Gastroesophageal sphincter (tissue), 4 donors: ENCODE results near the gene TADA1. TPM values are rescaled to one million over a fixed set of nuclear protein-coding genes. Genes with fewer than 3 reads are reported as not detected.

ENCODE experiments used
- ATAC-seq: fragments of 150-250 bp; one replicate; pipeline ENCODE4 v1.9.1; 2016; ENCODE audit warnings: mild to moderate bottlenecking, moderate library complexity
- H3K27ac ChIP-seq, 4 donors: fragments of 200-600 bp; sonication (generic) in 3 of 4; 1 replicate in 3 of 4; 2 replicates in 1 of 4; pipeline ENCODE4 v1.5.1; 2016 to 2019
- H3K27me3 ChIP-seq: fragments of 200-600 bp; sonication (generic); one replicate; pipeline ENCODE4 v1.5.1; 2019
- H3K36me3 ChIP-seq, 2 donors: fragments of 200-600 bp; sonication (generic); one replicate each; pipeline ENCODE4 v1.5.1; 2019; ENCODE audit warnings: control low read depth in 1 of 2
- H3K4me1 ChIP-seq, 3 donors: fragments of 200-600 bp; sonication (generic); 1 replicate in 2 of 3; 2 replicates in 1 of 3; pipeline ENCODE4 v1.5.1; 2016 to 2019; ENCODE audit warnings: control low read depth in 2 of 3
- H3K4me3 ChIP-seq, 2 donors: fragments of 200-600 bp; sonication (generic); one replicate each; pipeline ENCODE4 v1.5.1; 2019; ENCODE audit warnings: mild to moderate bottlenecking in 1 of 2, moderate library complexity in 1 of 2
- H3K9me3 ChIP-seq, 3 donors: fragments of 200-600 bp; sonication (generic); one replicate each; pipeline ENCODE4 v1.5.1; 2017 to 2019; ENCODE audit warnings: control low read depth in 2 of 3
- CTCF ChIP-seq, 4 experiments: fragments of 200-600 bp in 2 of 4; fragments of 450-650 bp in 2 of 4; sonication (generic) in 1 of 4; IDR thresholded peaks; one replicate each; pipeline ENCODE4 v1.5.1; 2017 to 2019; ENCODE audit warnings: antibody characterized with exemption in 4 of 4, mild to moderate bottlenecking in 2 of 4, moderate library complexity in 2 of 4
- EP300 ChIP-seq: sonication (generic); formaldehyde crosslinking; IDR thresholded peaks from one replicate; pipeline ENCODE4 v1.6.1; 2017; ENCODE audit warnings: antibody characterized with exemption, mild to moderate bottlenecking
- POLR2A ChIP-seq, 2 donors: fragments of 450-650 bp; IDR thresholded peaks; one replicate each; pipeline ENCODE4 v1.6.1; 2017; ENCODE audit warnings: antibody characterized with exemption in 2 of 2, mild to moderate bottlenecking in 2 of 2, moderate library complexity in 1 of 2
- POLR2AphosphoS5 ChIP-seq: sonication (generic); formaldehyde crosslinking; IDR thresholded peaks from one replicate; pipeline ENCODE4 v1.6.1; 2017; ENCODE audit warnings: antibody characterized with exemption
- WGBS, 2 donors: methylation state at CpG; one replicate each; pipeline ENCODE4 v1.1.5; 2018; ENCODE audit warnings: low coverage in 1 of 2; 5-methylcytosine and 5-hydroxymethylcytosine counted together
- total RNA-seq, 4 donors: library from RNA; depleted of rRNA; stranded (reverse); fragments of >200 nt; gene quantifications; one replicate each; pipeline ENCODE4 v1.1.0, GENCODE V29; 2016

Gene TADA1
- total RNA-seq, 4 donors from 2014 or later, result 9.5 to 16.2 (median 13.6) TPM

GRCh38 chr1:166918088-166918955 lies 42.3 kb upstream of the TADA1 start:
- ATAC-seq, result no peak
- TF ChIP-seq EP300 (no peak), POLR2A (IDR thresholded peaks at IDR 0.05) (no peak), POLR2AphosphoS5 (no peak), CTCF (IDR thresholded peaks at IDR 0.05) (no peak)
- 77 to 84% methylated on average over 6 of the region's 6 CpGs for WGBS, 2 donors
- no peak overlapping the region for H3K27ac ChIP-seq
- H3K27me3 ChIP-seq, result peaks cover 15% of the 10 kb centered on the region
- peaks cover 0 to 18% (median 4%) of the 10 kb centered on the region in 3 donors for H3K4me1 ChIP-seq
- H3K36me3 ChIP-seq, result peaks cover 0 to 13% of the 10 kb centered on the region in 2 donors
- H3K9me3 ChIP-seq, result no peaks in the 10 kb centered on the region
- H3K4me3 ChIP-seq, result no peak overlapping the region

GRCh38 chr1:166915941-166916340 lies 39.9 kb upstream of the TADA1 start:
- Histone ChIP-seq H3K27me3 (peaks cover 7% of the 10 kb centered on the region), H3K4me3 (no peak overlapping the region), H3K36me3 (peaks cover 0 to 13% of the 10 kb centered on the region in 2 donors), H3K27ac (no peak overlapping the region), H3K9me3 (no peaks in the 10 kb centered on the region), H3K4me1 (peaks cover 0 to 9% (median 4%) of the 10 kb centered on the region in 3 donors)
- TF ChIP-seq EP300 (no peak), POLR2A (IDR thresholded peaks at IDR 0.05) (no peak), POLR2AphosphoS5 (no peak), CTCF (IDR thresholded peaks at IDR 0.05) (no peak)
- 69 to 81% methylated on average over 2 of the region's 4 CpGs for WGBS, 2 donors
- ATAC-seq, result no peak

GRCh38 chr1:166915042-166915441 lies 39.0 kb upstream of the TADA1 start:
- Histone ChIP-seq H3K4me3 (no peak overlapping the region), H3K4me1 (no peaks in the 10 kb centered on the region), H3K36me3 (peaks cover 0 to 13% of the 10 kb centered on the region in 2 donors), H3K27ac (no peak overlapping the region), H3K9me3 (no peaks in the 10 kb centered on the region), H3K27me3 (no peaks in the 10 kb centered on the region)
- 92% methylated on average over 1 of the region's 1 CpG; no CpG with 5 or more reads in 1 of the 2 donors for WGBS, 2 donors
- no peak for ATAC-seq
- TF ChIP-seq EP300 (no peak), POLR2AphosphoS5 (no peak), POLR2A (IDR thresholded peaks at IDR 0.05) (no peak), CTCF (IDR thresholded peaks at IDR 0.05) (no peak)

GRCh38 chr1:166914111-166914510 lies 38.0 kb upstream of the TADA1 start:
- no peak for ATAC-seq
- 70 to 77% methylated on average over 2 of the region's 3 CpGs for WGBS, 2 donors
- H3K27ac ChIP-seq, result no peak overlapping the region

More at GRCh38 chr1:166914111-166914510, 38.0 kb upstream of the TADA1 start:
- H3K36me3 ChIP-seq, result peaks cover 0 to 13% of the 10 kb centered on the region in 2 donors
- H3K4me3 ChIP-seq, result no peak overlapping the region
- no peak for TF ChIP-seq EP300
- TF ChIP-seq POLR2AphosphoS5, result no peak
- TF ChIP-seq POLR2A (IDR thresholded peaks at IDR 0.05), result no peak
- no peak for TF ChIP-seq CTCF (IDR thresholded peaks at IDR 0.05)
- no peaks in the 10 kb centered on the region for H3K9me3 ChIP-seq
- no peaks in the 10 kb centered on the region for H3K4me1 ChIP-seq
- H3K27me3 ChIP-seq, result no peaks in the 10 kb centered on the region
